B cell (primary cell): Measurements from ENCODE around the gene CCDC85A.

ENCODE experiments used
- CTCF ChIP-seq: fragments of 200-600 bp; IDR thresholded peaks from one replicate; pipeline ENCODE4 v1.8.0; 2022; ENCODE audit warnings: antibody characterized with exemption, mild to moderate bottlenecking
- EZH2 ChIP-seq: IDR thresholded peaks from 2 replicates; pipeline ENCODE4 v1.6.1; 2012; ENCODE audit warnings: borderline replicate concordance, low read depth, mild to moderate bottlenecking, moderate library complexity, low read length; ENCODE audit not compliant: insufficient read depth, poor library complexity, severe bottlenecking

GRCh38 chr2:56207760-56208159, 24.0 kb downstream of the CCDC85A start:
- TF ChIP-seq CTCF = no peak
- TF ChIP-seq EZH2 = no peak
